Endothelial cell of umbilical vein (primary cell): Measurements from ENCODE around the gene DEF6. TPM values are rescaled to one million over a fixed set of nuclear protein-coding genes. Genes with fewer than 3 reads are reported as not detected.

Source experiments
- BruUV-seq: library from RNA; stranded (reverse); fragments of 400-500 nt; replicated peaks from 2 replicates; lab custom pipeline; 2021; lab: Mats Ljungman, UMichigan
- CTCF ChIA-PET: fragments of 300-600, 350-600 bp; sonication (Branson Sonifier 250); formaldehyde crosslinking; loops from one replicate; lab custom pipeline; 2021; ENCODE audit warnings: antibody characterized with exemption, inconsistent platforms; lab: Charles Lee
- POLR2A ChIA-PET: fragments of 300-600, 350-600 bp; sonication (Branson Sonifier 250); formaldehyde crosslinking; loops from one replicate; lab custom pipeline; 2021; ENCODE audit warnings: antibody characterized with exemption, inconsistent platforms; lab: Charles Lee
- DNase-seq: peaks from one replicate; pipeline ENCODE4 v3.0.0-alpha.2; 2011; ENCODE audit warnings: low read depth, low spot score
- FAIRE-seq: peaks from 2 replicates; lab custom pipeline; 2011; peaks lifted over from hg19 to GRCh38; lab: Jason Lieb, UNC
- H2AFZ ChIP-seq: 2 replicates; pipeline ENCODE4 v1.6.0; 2012; ENCODE audit warnings: low read depth, low read length, control low read depth, inconsistent platforms
- H3K27ac ChIP-seq: 2 replicates; pipeline ENCODE4 v1.5.1; 2011; ENCODE audit warnings: low read depth, mild to moderate bottlenecking, control low read depth, low read length, moderate library complexity; ENCODE audit not compliant: insufficient read depth
- H3K27me3 ChIP-seq, 2 experiments: 2 replicates each; pipeline versions ENCODE4 v1.6.0 to v1.6.1; 2011; ENCODE audit warnings: low read length in 2 of 2, mixed read lengths in 1 of 2; ENCODE audit not compliant: control insufficient read depth in 2 of 2, insufficient read depth in 2 of 2
- H3K36me3 ChIP-seq, 2 experiments: 2 replicates in 1 of 2; 3 replicates in 1 of 2; pipeline ENCODE4 v1.5.1; 2011; ENCODE audit warnings: low read length in 2 of 2, mild to moderate bottlenecking in 1 of 2, moderate library complexity in 1 of 2; ENCODE audit not compliant: control insufficient read depth in 2 of 2, insufficient read depth in 2 of 2; ENCODE audit errors: extremely low read depth in 1 of 2
- H3K4me1 ChIP-seq: 3 replicates; pipeline ENCODE4 v1.5.1; 2011; ENCODE audit warnings: mild to moderate bottlenecking, low read length; ENCODE audit not compliant: control insufficient read depth, insufficient read depth; ENCODE audit errors: extremely low read depth
- H3K4me2 ChIP-seq: 2 replicates; pipeline ENCODE4 v1.6.1; 2011; ENCODE audit warnings: low read length, control low read depth, mixed read lengths; ENCODE audit not compliant: insufficient read depth
- H3K4me3 ChIP-seq, 3 experiments: fragments of 200-600 bp in 1 of 3; sonication (generic), shearing (Covaris generic) in 1 of 3; replicated peaks in 1 of 3; 2 replicates each; pipeline ENCODE4 v1.5.1; 2011 to 2016; ENCODE audit warnings: control low read depth in 3 of 3, low read length in 3 of 3, mild to moderate bottlenecking in 2 of 3, inconsistent platforms in 1 of 3, low read depth in 1 of 3, moderate library complexity in 1 of 3; ENCODE audit not compliant: insufficient read depth in 1 of 3
- H3K79me2 ChIP-seq: 2 replicates; pipeline ENCODE4 v1.6.0; 2012; ENCODE audit warnings: low read length, inconsistent platforms; ENCODE audit not compliant: control insufficient read depth, insufficient read depth
- H3K9ac ChIP-seq: replicated peaks from 2 replicates; pipeline ENCODE3; 2011; ENCODE audit warnings: low read length, control low read depth; ENCODE audit not compliant: insufficient read depth; ENCODE audit errors: extremely low read depth
- H3K9me1 ChIP-seq: replicated peaks from 3 replicates; pipeline ENCODE4 v1.6.0; 2011; ENCODE audit warnings: mild to moderate bottlenecking, low read length; ENCODE audit not compliant: control insufficient read depth, insufficient read depth; ENCODE audit errors: extremely low read depth
- H3K9me3 ChIP-seq: replicated peaks from 2 replicates; pipeline ENCODE4 v1.5.1; 2012; ENCODE audit warnings: low read length, inconsistent platforms; ENCODE audit not compliant: control insufficient read depth, insufficient read depth
- H4K20me1 ChIP-seq: replicated peaks from 2 replicates; pipeline ENCODE3; 2011; ENCODE audit warnings: mild to moderate bottlenecking, low read length; ENCODE audit not compliant: control insufficient read depth, insufficient read depth; ENCODE audit errors: extremely low read depth
- CTCF ChIP-seq, 2 donors: IDR thresholded peaks; 1 replicate in 1 of 2; 2 replicates in 1 of 2; pipeline ENCODE4 v1.5.1; 2011; ENCODE audit warnings: low read length in 2 of 2, mild to moderate bottlenecking in 2 of 2, moderate library complexity in 2 of 2, control low read depth in 1 of 2, inconsistent platforms in 1 of 2, low read depth in 1 of 2; ENCODE audit not compliant: insufficient read depth in 1 of 2; ENCODE audit errors: extremely low read depth in 1 of 2
- EZH2 ChIP-seq: IDR thresholded peaks from 2 replicates; pipeline ENCODE4 v1.6.1; 2012; ENCODE audit warnings: borderline replicate concordance, low read depth, mild to moderate bottlenecking, moderate library complexity, low read length, inconsistent platforms; ENCODE audit not compliant: severe bottlenecking
- FOS ChIP-seq: IDR thresholded peaks from 2 replicates; pipeline ENCODE4 v1.6.1; 2011; ENCODE audit warnings: mild to moderate bottlenecking, low read length, moderate library complexity, borderline replicate concordance; ENCODE audit not compliant: insufficient read depth
- JUN ChIP-seq: IDR thresholded peaks from 2 replicates; pipeline ENCODE4 v1.6.1; 2011; ENCODE audit warnings: borderline replicate concordance, low read depth; ENCODE audit not compliant: insufficient read length, insufficient read depth
- MAX ChIP-seq: IDR thresholded peaks from 2 replicates; pipeline ENCODE4 v1.6.1; 2011; ENCODE audit not compliant: insufficient read depth, insufficient read length
- MYC ChIP-seq: IDR thresholded peaks from one replicate; pipeline ENCODE4 v1.6.1; 2011; ENCODE audit warnings: mild to moderate bottlenecking, low read depth, low read length
- POLR2A ChIP-seq: IDR thresholded peaks from 2 replicates; pipeline ENCODE4 v1.6.1; 2012; ENCODE audit warnings: low read depth, mild to moderate bottlenecking, control low read depth, low read length
- POLR2AphosphoS5 ChIP-seq: IDR thresholded peaks from 2 replicates; pipeline ENCODE4 v1.6.1; 2012; ENCODE audit warnings: low read depth, mild to moderate bottlenecking, control low read depth, low read length, moderate library complexity; ENCODE audit not compliant: insufficient read depth
- dilution Hi-C: fragments of 300-500 bp; cut with MboI; formaldehyde crosslinking; loops from one replicate; pipeline ENCODE4 v1.15.0; 2019; ENCODE audit warnings: low sequenced_read_pairs; ENCODE audit not compliant: extremely low pct_ligation_motif_present
- intact Hi-C: fragments of 100-400 bp; cut with micrococcal nuclease; formaldehyde crosslinking; loops from one replicate; pipeline ENCODE4 v1.10.0; 2022
- polyA plus RNA-seq, 4 experiments: library from polyadenylated mRNA; depleted of rRNA in 3 of 4; stranded (reverse) in 3 of 4; unstranded in 1 of 4; fragments of >200 nt; gene quantifications; 2 replicates each; pipeline versions ENCODE4 v1.2.1 to v1.2.3, GENCODE V29; 2011 to 2012; ENCODE audit warnings: missing spikeins in 1 of 4
- total RNA-seq: library from RNA; stranded (reverse); gene quantifications from 2 replicates; pipeline ENCODE4 v1.2.3, GENCODE V29; 2021

The DEF6 gene
- total and polyA plus RNA-seq, 2 donors (not counting 3 experiments of a cell fraction or from before 2014, with no cell fraction given): 0.59 to 0.77 TPM

- Histone ChIP-seq H3K27me3 (peaks cover 0 to 5% of the 10 kb centered on the region in 2 experiments), H2AFZ (no peak overlapping the region), H3K4me1 (no peaks in the 10 kb centered on the region), H3K79me2 (no peaks in the 10 kb centered on the region), H3K4me2 (no peak overlapping the region), H3K9ac (no peak overlapping the region), H3K4me3 (no peak overlapping the region), H3K27ac (no peak overlapping the region), H4K20me1 (no peaks in the 10 kb centered on the region), H3K9me1 (no peaks in the 10 kb centered on the region), H3K9me3 (no peaks in the 10 kb centered on the region), H3K36me3 (no peaks in the 10 kb centered on the region)
- no peak for TF ChIP-seq EZH2
- TF ChIP-seq POLR2AphosphoS5: no peak
- no peak for TF ChIP-seq MYC
- no peak for TF ChIP-seq POLR2A
- TF ChIP-seq MAX: no peak
- TF ChIP-seq JUN: no peak
- TF ChIP-seq CTCF (IDR thresholded peaks at IDR 0.05; ENCODE audit: extremely low read depth in 1 of 2, insufficient read depth in 1 of 2, low read depth in 1 of 2, low read length in 2 of 2): peak; percentile 53 to 78
- TF ChIP-seq FOS: no peak
- DNase-seq (peak; percentile 58), FAIRE-seq (peak; percentile 92)
- dilution Hi-C loops: no loop called here
- intact Hi-C loops: loop anchor here (1.0 kb wide), 1 partner anchor 30 kb away; the partner anchor contains the start of gene DEF6
- no TSS peak for BruUV-seq
- ChIA-PET CTCF (interaction anchor here (0.6 to 3.9 kb wide), 22 partner anchors 10 to 410 kb away, joined by 3 to 67 read pairs (median 4); partner anchors contain the start of genes ARMC12 and DEF6), POLR2A (no interaction called here)
These were observed 29.9 kb downstream of the DEF6 start for GRCh38 chr6:35327349-35328027.
